Smooth muscle cell (in vitro differentiated cells): Measurements from ENCODE around the gene OPHN1. TPM values are rescaled to one million over a fixed set of nuclear protein-coding genes. Genes with fewer than 3 reads are reported as not detected.

ENCODE experiments used
- DNase-seq: peaks from one replicate; lab custom pipeline; 2025; ENCODE audit not compliant: unreplicated experiment; lab: John Stamatoyannopoulos, UW
- H2AFZ ChIP-seq: fragments of 200-600 bp; sonication (generic); 2 replicates; pipeline ENCODE4 v1.6.0; 2016; ENCODE audit warnings: antibody characterized with exemption, low read depth, mild to moderate bottlenecking
- H3F3A ChIP-seq: fragments of 200-600 bp; sonication (generic); 2 replicates; pipeline ENCODE4 v1.6.0; 2017; ENCODE audit warnings: antibody characterized with exemption, low read depth
- H3K27ac ChIP-seq: fragments of 200-600 bp; sonication (generic); 2 replicates; pipeline ENCODE4 v1.5.1; 2016; ENCODE audit warnings: low read depth, mild to moderate bottlenecking
- H3K27me3 ChIP-seq: fragments of 200-600 bp; sonication (generic); 2 replicates; pipeline ENCODE4 v1.6.1; 2016; ENCODE audit warnings: low read depth, mild to moderate bottlenecking
- H3K36me3 ChIP-seq: fragments of 200-600 bp; sonication (generic); 2 replicates; pipeline ENCODE4 v1.5.1; 2016; ENCODE audit warnings: low read depth
- H3K4me1 ChIP-seq: fragments of 200-600 bp; sonication (generic); 2 replicates; pipeline ENCODE4 v1.5.1; 2016; ENCODE audit warnings: low read depth
- H3K4me2 ChIP-seq: fragments of 200-600 bp; sonication (generic); 2 replicates; pipeline ENCODE4 v1.6.0; 2016; ENCODE audit warnings: mild to moderate bottlenecking
- H3K4me3 ChIP-seq: fragments of 200-600 bp; sonication (generic); 2 replicates; pipeline ENCODE4 v1.5.1; 2016; ENCODE audit warnings: mild to moderate bottlenecking
- H3K79me2 ChIP-seq: fragments of 200-600 bp; sonication (generic); 2 replicates; pipeline ENCODE4 v1.6.0; 2016; ENCODE audit warnings: low read depth, mild to moderate bottlenecking
- H3K9ac ChIP-seq: fragments of 200-600 bp; sonication (generic); 2 replicates; pipeline ENCODE4 v1.6.0; 2016; ENCODE audit warnings: low read depth
- H3K9me3 ChIP-seq: fragments of 200-600 bp; sonication (generic); replicated peaks from 2 replicates; pipeline ENCODE4 v1.5.1; 2016; ENCODE audit warnings: low read depth
- H4K20me1 ChIP-seq: fragments of 200-600 bp; sonication (generic); 2 replicates; pipeline ENCODE4 v1.6.0; 2016; ENCODE audit warnings: low read depth
- CTCF ChIP-seq: fragments of 200-600 bp; sonication (generic); IDR thresholded peaks from 2 replicates; pipeline ENCODE4 v1.5.1; 2017; ENCODE audit warnings: borderline replicate concordance, mild to moderate bottlenecking, antibody characterized with exemption; ENCODE audit not compliant: insufficient read depth, poor library complexity, severe bottlenecking
- WGBS: methylation state at CpG from one replicate; pipeline ENCODE4 v1.1.7; 2016; ENCODE audit warnings: low lambda C conversion rate; 5-methylcytosine and 5-hydroxymethylcytosine counted together
- polyA plus RNA-seq: library from polyadenylated mRNA; unstranded; fragments of >200 nt; fragmentation: Nextera tagmentation; extraction: Ambion mirVana; gene quantifications from 2 replicates; pipeline ENCODE4 v1.2.1, GENCODE V29; 2016
- total RNA-seq: library from RNA; depleted of rRNA; stranded (reverse); fragments of >200 nt; gene quantifications from 2 replicates; pipeline ENCODE4 v1.2.3, GENCODE V29; 2014

OPHN1 gene
- total and polyA plus RNA-seq, 2 experiments from 2014 or later: 1.1 to 2.3 TPM

- WGBS: 60% methylated on average over 2 of the region's 2 CpGs
- no peak for DNase-seq
- H4K20me1 ChIP-seq: no peaks in the 10 kb centered on the region
- no peak overlapping the region for H3K4me3 ChIP-seq
- H3K4me2 ChIP-seq: no peak overlapping the region
- H3K27ac ChIP-seq: no peak overlapping the region
- no peak for TF ChIP-seq CTCF
- H3K9ac ChIP-seq: no peak overlapping the region
- no peaks in the 10 kb centered on the region for H3K79me2 ChIP-seq
- H3F3A ChIP-seq: no peaks in the 10 kb centered on the region
- H3K36me3 ChIP-seq: no peaks in the 10 kb centered on the region
- no peak overlapping the region for H2AFZ ChIP-seq
- no peaks in the 10 kb centered on the region for H3K27me3 ChIP-seq
- no peaks in the 10 kb centered on the region for H3K4me1 ChIP-seq
- H3K9me3 ChIP-seq: no peaks in the 10 kb centered on the region
These were observed 293.5 kb downstream of the OPHN1 start for GRCh38 chrX:68139791-68140190.

GRCh38 chrX:68133181-68133580 lies 300.1 kb downstream of the OPHN1 start:
- no peak overlapping the region for H3K4me2 ChIP-seq
- H3K27me3 ChIP-seq: no peaks in the 10 kb centered on the region
- H3K79me2 ChIP-seq: no peaks in the 10 kb centered on the region
- no peak overlapping the region for H3K27ac ChIP-seq
- H3K4me3 ChIP-seq: no peak overlapping the region
- H3K9me3 ChIP-seq: no peaks in the 10 kb centered on the region
- no peaks in the 10 kb centered on the region for H4K20me1 ChIP-seq
- no peak overlapping the region for H2AFZ ChIP-seq
- no peaks in the 10 kb centered on the region for H3K4me1 ChIP-seq
- no peak overlapping the region for H3K9ac ChIP-seq
- no peaks in the 10 kb centered on the region for H3F3A ChIP-seq
- DNase-seq: no peak
- no peak for TF ChIP-seq CTCF
- no peaks in the 10 kb centered on the region for H3K36me3 ChIP-seq
- 73% methylated on average over 4 of the region's 4 CpGs for WGBS

- no peaks in the 10 kb centered on the region for H3K4me1 ChIP-seq
- H3K4me2 ChIP-seq: no peak overlapping the region
- no peaks in the 10 kb centered on the region for H3K27me3 ChIP-seq
- no peaks in the 10 kb centered on the region for H3K9me3 ChIP-seq
- no peak overlapping the region for H3K27ac ChIP-seq
- H3K9ac ChIP-seq: no peak overlapping the region
- H3F3A ChIP-seq: no peaks in the 10 kb centered on the region
- H2AFZ ChIP-seq: no peak overlapping the region
- no peak for DNase-seq
- H3K79me2 ChIP-seq: no peaks in the 10 kb centered on the region
- TF ChIP-seq CTCF: no peak
- no peaks in the 10 kb centered on the region for H3K36me3 ChIP-seq
- H4K20me1 ChIP-seq: no peaks in the 10 kb centered on the region
- H3K4me3 ChIP-seq: no peak overlapping the region
- 91% methylated on average over 29 of the region's 29 CpGs for WGBS
These were observed 300.5 kb downstream of the OPHN1 start for GRCh38 chrX:68132749-68133148.

GRCh38 chrX:68121835-68122234 lies 311.5 kb downstream of the OPHN1 start:
- H3K79me2 ChIP-seq: no peaks in the 10 kb centered on the region
- H3K4me3 ChIP-seq: no peak overlapping the region
- DNase-seq: no peak
- H2AFZ ChIP-seq: no peak overlapping the region
- H4K20me1 ChIP-seq: no peaks in the 10 kb centered on the region
- H3K9me3 ChIP-seq: no peaks in the 10 kb centered on the region
- no peak for TF ChIP-seq CTCF
- H3F3A ChIP-seq: no peaks in the 10 kb centered on the region
- 60% methylated on average over 2 of the region's 2 CpGs for WGBS
- H3K4me1 ChIP-seq: no peaks in the 10 kb centered on the region
- H3K27me3 ChIP-seq: no peaks in the 10 kb centered on the region
- H3K36me3 ChIP-seq: no peaks in the 10 kb centered on the region
- no peak overlapping the region for H3K4me2 ChIP-seq
- H3K9ac ChIP-seq: no peak overlapping the region
- no peak overlapping the region for H3K27ac ChIP-seq
